Fibroblast of lung (primary cell): ENCODE measurements around the gene JAZF1. TPM values are rescaled to one million over a fixed set of nuclear protein-coding genes. Genes with fewer than 3 reads are reported as not detected.

Experiments
- DNase-seq, 2 donors: peaks; one replicate each; pipeline versions ENCODE4 v3.0.0 to v3.0.0-alpha.2; 2010; ENCODE audit warnings: low read depth in 2 of 2
- H2AFZ ChIP-seq: 2 replicates; pipeline ENCODE4 v1.5.1; 2012; ENCODE audit warnings: low read length, control low read depth, inconsistent platforms
- H3K27ac ChIP-seq: 2 replicates; pipeline ENCODE4 v1.5.1; 2011; ENCODE audit warnings: low read length, control low read depth; ENCODE audit not compliant: insufficient read depth
- H3K27me3 ChIP-seq: 2 replicates; pipeline ENCODE4 v1.5.1; 2011; ENCODE audit warnings: mild to moderate bottlenecking, low read length; ENCODE audit not compliant: control insufficient read depth, insufficient read depth
- H3K36me3 ChIP-seq: 2 replicates; pipeline ENCODE4 v1.5.1; 2011; ENCODE audit warnings: low read length; ENCODE audit not compliant: control insufficient read depth, insufficient read depth
- H3K4me1 ChIP-seq: 2 replicates; pipeline ENCODE4 v1.5.1; 2011; ENCODE audit warnings: low read length; ENCODE audit not compliant: control insufficient read depth, insufficient read depth; ENCODE audit errors: extremely low read depth
- H3K4me2 ChIP-seq: 2 replicates; pipeline ENCODE4 v1.5.1; 2011; ENCODE audit warnings: low read length, control low read depth; ENCODE audit not compliant: insufficient read depth; ENCODE audit errors: extremely low read depth
- H3K4me3 ChIP-seq, 4 experiments: fragments of 200-600 bp in 1 of 4; sonication (generic) in 1 of 4; replicated peaks in 1 of 4; 2 replicates each; pipeline ENCODE4 v1.5.1; 2011 to 2016; ENCODE audit warnings: low read length in 4 of 4, low read depth in 3 of 4, mild to moderate bottlenecking in 3 of 4, control low read depth in 2 of 4, inconsistent platforms in 1 of 4, mixed read lengths in 1 of 4; ENCODE audit not compliant: insufficient read depth in 1 of 4; ENCODE audit errors: control extremely low read depth in 1 of 4
- H3K79me2 ChIP-seq: 2 replicates; pipeline ENCODE4 v1.5.1; 2012; ENCODE audit warnings: mild to moderate bottlenecking, low read length, inconsistent platforms; ENCODE audit not compliant: control insufficient read depth, insufficient read depth
- H3K9ac ChIP-seq: 2 replicates; pipeline ENCODE4 v1.5.1; 2011; ENCODE audit warnings: mild to moderate bottlenecking, low read length, control low read depth; ENCODE audit not compliant: insufficient read depth
- H3K9me3 ChIP-seq: 2 replicates; pipeline ENCODE4 v1.5.1; 2012; ENCODE audit warnings: low read depth, low read length; ENCODE audit not compliant: control insufficient read depth, insufficient read depth
- H4K20me1 ChIP-seq: 2 replicates; pipeline ENCODE4 v1.5.1; 2011; ENCODE audit warnings: low read length; ENCODE audit not compliant: control insufficient read depth, insufficient read depth; ENCODE audit errors: extremely low read depth
- EZH2 ChIP-seq: IDR thresholded peaks from 2 replicates; pipeline ENCODE4 v1.5.1; 2012; ENCODE audit warnings: low read length, control low read depth, mild to moderate bottlenecking; ENCODE audit errors: missing control alignments
- polyA plus RNA-seq, 2 donors: library from polyadenylated mRNA; depleted of rRNA in 1 of 2; stranded (reverse) in 1 of 2; unstranded in 1 of 2; fragments of >200 nt; gene quantifications; 2 replicates each; pipeline ENCODE4 v1.2.1, GENCODE V29; 2011 to 2012; ENCODE audit warnings: missing spikeins in 1 of 2
- total RNA-seq: library from RNA; depleted of rRNA; stranded (reverse); fragments of >200 nt; gene quantifications from 2 replicates; pipeline ENCODE4 v1.2.1, GENCODE V29; 2014
- TF ChIP-seq, protein P1 (sequence below), 2 donors: IDR thresholded peaks in 1 of 2; conservative IDR thresholded peaks in 1 of 2; 1 replicate in 1 of 2; 2 replicates in 1 of 2; pipeline ENCODE4 v1.5.1; 2011 to 2012; ENCODE audit warnings: low read length in 2 of 2, control low read depth in 1 of 2, inconsistent platforms in 1 of 2, low read depth in 1 of 2, mild to moderate bottlenecking in 1 of 2

JAZF1 gene
- total and polyA plus RNA-seq, 2 donors (not counting 1 experiment from before 2014, with no cell fraction given), result 9.1 to 9.3 TPM

DNA sequence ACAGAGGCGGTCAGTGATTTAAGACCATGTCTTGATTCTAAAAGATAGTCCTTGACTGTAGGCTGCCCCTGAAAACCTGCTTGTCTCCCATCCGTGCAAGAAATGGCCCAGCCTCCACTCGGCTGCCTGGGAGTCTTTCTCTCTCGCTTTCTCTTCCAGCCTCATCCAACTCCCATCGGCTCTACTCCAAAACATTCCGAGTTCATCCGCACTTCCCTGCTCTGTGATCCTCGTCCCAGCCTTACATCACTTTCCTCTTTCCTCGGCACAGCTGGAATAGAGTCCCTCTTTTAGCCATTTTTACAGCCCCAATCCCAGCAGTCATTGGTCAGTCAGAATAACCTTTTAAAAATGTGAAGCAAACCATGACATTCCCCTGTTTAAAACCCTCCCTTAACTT is 305.5 kb downstream of the JAZF1 start:
- Histone ChIP-seq H3K9ac (no peak overlapping the region), H3K4me2 (no peak overlapping the region), H3K79me2 (no peaks in the 10 kb centered on the region), H3K27ac (no peak overlapping the region), H3K4me1 (peaks cover 5% of the 10 kb centered on the region), H3K27me3 (no peaks in the 10 kb centered on the region), H3K9me3 (no peaks in the 10 kb centered on the region), H2AFZ (no peak overlapping the region), H3K4me3 (no peak overlapping the region), H3K36me3 (no peaks in the 10 kb centered on the region), H4K20me1 (no peaks in the 10 kb centered on the region)
- TF ChIP-seq EZH2, result no peak
- TF ChIP-seq, protein P1, sequence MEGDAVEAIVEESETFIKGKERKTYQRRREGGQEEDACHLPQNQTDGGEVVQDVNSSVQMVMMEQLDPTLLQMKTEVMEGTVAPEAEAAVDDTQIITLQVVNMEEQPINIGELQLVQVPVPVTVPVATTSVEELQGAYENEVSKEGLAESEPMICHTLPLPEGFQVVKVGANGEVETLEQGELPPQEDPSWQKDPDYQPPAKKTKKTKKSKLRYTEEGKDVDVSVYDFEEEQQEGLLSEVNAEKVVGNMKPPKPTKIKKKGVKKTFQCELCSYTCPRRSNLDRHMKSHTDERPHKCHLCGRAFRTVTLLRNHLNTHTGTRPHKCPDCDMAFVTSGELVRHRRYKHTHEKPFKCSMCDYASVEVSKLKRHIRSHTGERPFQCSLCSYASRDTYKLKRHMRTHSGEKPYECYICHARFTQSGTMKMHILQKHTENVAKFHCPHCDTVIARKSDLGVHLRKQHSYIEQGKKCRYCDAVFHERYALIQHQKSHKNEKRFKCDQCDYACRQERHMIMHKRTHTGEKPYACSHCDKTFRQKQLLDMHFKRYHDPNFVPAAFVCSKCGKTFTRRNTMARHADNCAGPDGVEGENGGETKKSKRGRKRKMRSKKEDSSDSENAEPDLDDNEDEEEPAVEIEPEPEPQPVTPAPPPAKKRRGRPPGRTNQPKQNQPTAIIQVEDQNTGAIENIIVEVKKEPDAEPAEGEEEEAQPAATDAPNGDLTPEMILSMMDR (conservative IDR thresholded peaks at IDR 0.05 in 1 of 2, IDR thresholded peaks at IDR 0.05 in 1 of 2; ENCODE audit: low read depth in 1 of 2, low read length in 2 of 2), result no peak
- no peak for DNase-seq

DNA sequence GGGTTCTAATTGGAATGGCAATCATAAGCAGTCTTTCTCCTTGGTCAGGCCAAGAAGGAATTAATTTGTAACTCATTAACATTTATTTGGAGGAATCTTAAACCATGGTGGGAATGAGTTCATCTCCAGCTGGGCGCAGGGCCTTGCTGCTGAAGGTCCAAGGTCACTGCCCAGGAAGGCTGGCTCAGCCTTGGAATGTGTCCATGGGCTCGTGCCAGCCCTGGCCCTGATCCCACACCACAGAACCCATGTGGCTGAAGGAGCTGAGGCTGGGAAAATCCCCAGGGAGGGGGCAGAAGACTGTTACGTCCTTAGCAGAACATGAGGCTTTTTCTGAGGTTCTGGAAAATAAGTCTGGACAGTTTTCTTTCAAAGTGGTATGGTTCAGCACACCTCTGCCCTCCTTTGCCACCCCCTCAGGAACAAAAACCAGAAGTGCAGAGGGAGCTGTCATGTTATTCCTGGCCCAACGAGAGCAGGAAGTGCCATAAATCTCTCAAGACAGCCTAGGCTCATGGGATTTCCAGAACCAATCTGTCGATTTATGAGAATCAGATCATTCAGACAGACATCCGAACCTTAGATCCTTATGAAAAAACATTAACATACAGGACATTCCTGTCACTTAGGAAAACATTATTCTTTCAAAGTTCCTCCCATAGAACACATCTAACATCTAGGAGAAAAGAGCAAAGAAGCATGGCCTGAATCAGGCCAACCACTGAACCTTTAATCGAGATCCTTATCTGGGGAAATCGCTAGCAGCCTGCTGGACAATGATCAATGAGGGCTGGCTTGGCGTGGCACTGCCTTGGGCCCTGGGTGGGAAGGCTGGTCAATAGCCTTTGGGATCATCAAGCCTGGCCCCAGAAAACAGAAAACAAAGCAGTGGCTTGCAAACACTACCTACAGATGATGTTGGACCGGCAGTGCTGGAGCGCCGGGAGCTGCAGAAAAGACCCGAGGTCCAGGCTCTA is 306.3 kb downstream of the JAZF1 start:
- TF ChIP-seq, protein P1 (conservative IDR thresholded peaks at IDR 0.05 in 1 of 2, IDR thresholded peaks at IDR 0.05 in 1 of 2; ENCODE audit: low read depth in 1 of 2, low read length in 2 of 2), result no peak
- no peak for TF ChIP-seq EZH2
- H3K79me2 ChIP-seq, result no peaks in the 10 kb centered on the region
- H3K9ac ChIP-seq, result no peak overlapping the region
- no peak overlapping the region for H3K27ac ChIP-seq
- H3K36me3 ChIP-seq, result no peaks in the 10 kb centered on the region
- no peaks in the 10 kb centered on the region for H3K27me3 ChIP-seq
- H3K4me3 ChIP-seq, result no peak overlapping the region
- H3K9me3 ChIP-seq, result no peaks in the 10 kb centered on the region
- H3K4me1 ChIP-seq, result peaks cover 5% of the 10 kb centered on the region
- H4K20me1 ChIP-seq, result no peaks in the 10 kb centered on the region
- no peak overlapping the region for H2AFZ ChIP-seq
- DNase-seq, result peak; percentile 34 to 50
- H3K4me2 ChIP-seq, result no peak overlapping the region

DNA sequence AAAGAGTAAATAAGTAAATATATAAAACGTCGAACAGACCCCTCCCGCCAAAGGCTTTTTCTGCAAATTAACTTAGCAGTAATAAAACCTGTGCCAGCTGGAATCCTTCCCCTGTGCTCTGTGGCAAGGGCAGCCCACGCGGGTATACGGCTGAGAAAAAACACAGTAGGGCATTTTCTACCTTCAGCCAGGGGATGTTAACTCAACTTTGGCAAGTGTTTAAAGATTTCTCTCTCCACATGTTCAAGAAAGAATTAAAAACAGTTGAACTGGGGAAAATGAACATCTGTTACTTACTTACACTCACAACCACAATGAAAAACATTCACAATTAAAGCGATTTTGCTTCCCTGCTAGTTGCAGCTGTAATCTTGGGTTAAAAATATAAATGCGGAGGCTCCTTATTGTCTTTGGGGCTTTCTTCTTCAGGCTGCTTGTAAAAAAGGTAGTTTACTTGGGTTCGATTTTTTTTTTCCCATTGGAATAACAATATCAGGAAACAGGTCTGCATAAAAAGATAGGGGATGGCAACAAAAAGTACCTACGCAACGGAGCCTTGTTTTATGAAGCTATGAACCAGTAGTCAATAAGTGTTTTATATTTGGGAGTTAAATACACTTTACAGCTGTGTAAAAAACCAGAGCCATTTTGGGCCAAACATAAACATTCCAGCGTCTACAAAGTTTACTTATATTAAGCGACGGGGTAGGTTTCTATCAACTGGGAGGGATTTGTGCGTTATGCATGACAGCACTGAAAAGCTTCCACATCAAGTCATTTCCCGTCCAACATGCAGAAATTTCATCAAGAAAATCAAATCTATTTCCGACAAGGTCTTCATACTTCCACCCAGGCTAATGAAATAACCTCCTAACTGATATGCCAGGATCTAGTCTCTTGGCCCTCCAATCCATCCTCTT is 308.0 kb downstream of the JAZF1 start:
- Histone ChIP-seq H3K4me2 (no peak overlapping the region), H3K27me3 (no peaks in the 10 kb centered on the region), H4K20me1 (no peaks in the 10 kb centered on the region), H3K4me3 (no peak overlapping the region), H2AFZ (no peak overlapping the region), H3K9me3 (no peaks in the 10 kb centered on the region), H3K27ac (no peak overlapping the region), H3K4me1 (peaks cover 5% of the 10 kb centered on the region), H3K9ac (no peak overlapping the region), H3K79me2 (no peaks in the 10 kb centered on the region), H3K36me3 (no peaks in the 10 kb centered on the region)
- TF ChIP-seq EZH2, result no peak
- TF ChIP-seq, protein P1 (conservative IDR thresholded peaks at IDR 0.05 in 1 of 2, IDR thresholded peaks at IDR 0.05 in 1 of 2; ENCODE audit: low read depth in 1 of 2, low read length in 2 of 2), result no peak
- peak in 1 of 2 donors; percentile 16 for DNase-seq
